Parathyroid adenoma (tissue), 2 donors: ENCODE data around the gene ZFHX2.
A peak's percentile ranks its signal among the peaks of the same experiment; 100 is the strongest.
"Not testable (repeated sequence)": the region's sequence is repeated elsewhere in the genome, so short reads cannot be mapped to it uniquely, and the experiment has no call there.

Experiments used
- H2AFZ ChIP-seq: fragments of 300-600 bp; sonication (generic); one replicate; pipeline ENCODE4 v1.7.0; 2017; ENCODE audit warnings: antibody characterized with exemption, mild to moderate bottlenecking
- H3K27ac ChIP-seq: fragments of 300-600 bp; sonication (generic); one replicate; pipeline ENCODE4 v1.7.0; 2017
- H3K27me3 ChIP-seq: fragments of 300-600 bp; sonication (generic); one replicate; pipeline ENCODE4 v1.7.0; 2017; ENCODE audit warnings: low read length; ENCODE audit not compliant: control insufficient read depth, insufficient read depth
- H3K36me3 ChIP-seq: fragments of 300-600 bp; sonication (generic); one replicate; pipeline ENCODE4 v1.7.0; 2017; ENCODE audit warnings: low read length; ENCODE audit not compliant: control insufficient read depth, insufficient read depth
- H3K4me1 ChIP-seq: fragments of 300-600 bp; sonication (generic); one replicate; pipeline ENCODE4 v1.7.0; 2017; ENCODE audit warnings: control low read depth
- H3K4me2 ChIP-seq: fragments of 300-600 bp; sonication (generic); one replicate; pipeline ENCODE4 v1.7.0; 2017; ENCODE audit warnings: low read length
- H3K4me3 ChIP-seq: fragments of 300-600 bp; sonication (generic); one replicate; pipeline ENCODE4 v1.7.0; 2017; ENCODE audit warnings: low read depth, low read length
- H3K79me2 ChIP-seq: fragments of 300-600 bp; sonication (generic); one replicate; pipeline ENCODE4 v1.7.0; 2017; ENCODE audit warnings: control low read depth
- H3K9ac ChIP-seq: fragments of 300-600 bp; sonication (generic); one replicate; pipeline ENCODE4 v1.7.0; 2017; ENCODE audit warnings: mild to moderate bottlenecking
- H3K9me3 ChIP-seq: fragments of 300-600 bp; sonication (generic); one replicate; pipeline ENCODE4 v1.7.0; 2017; ENCODE audit warnings: low read length; ENCODE audit not compliant: control insufficient read depth
- TF ChIP-seq, protein P1 (sequence below): fragments of 300-600 bp; sonication (generic); IDR thresholded peaks from one replicate; pipeline ENCODE4 v1.7.0; 2017; ENCODE audit warnings: antibody characterized with exemption, mild to moderate bottlenecking
- donor health status: primary hyperparathyroidism.

ZFHX2 gene

DNA sequence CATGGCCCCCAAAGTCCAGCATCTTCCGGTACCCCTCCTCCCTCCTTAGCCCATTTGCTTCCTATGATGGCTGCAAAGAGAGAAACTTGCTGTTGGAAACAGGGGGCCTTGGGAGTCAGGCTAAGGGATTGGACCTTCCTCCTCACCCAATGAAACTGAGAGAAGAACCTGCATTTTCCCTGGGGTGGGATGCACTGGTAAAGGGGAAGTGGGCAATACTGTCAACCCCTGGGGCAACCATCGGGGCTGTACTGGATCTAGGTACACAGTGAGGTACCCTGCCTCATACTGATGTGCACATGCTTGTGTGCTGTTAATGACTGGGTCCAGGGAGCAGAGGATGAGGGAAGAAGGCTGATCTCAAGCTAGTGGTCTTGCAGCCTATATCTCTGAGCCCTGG, 38.0 kb upstream of the ZFHX2 start:
- Histone ChIP-seq H3K4me3 (no peak overlapping the region), H3K4me2 (no peak overlapping the region), H3K9me3 (no peaks in the 10 kb centered on the region), H3K27me3 (no peaks in the 10 kb centered on the region), H3K79me2 (no peaks in the 10 kb centered on the region), H3K36me3 (no peaks in the 10 kb centered on the region), H3K4me1 (peaks cover 7% of the 10 kb centered on the region), H2AFZ (peak overlapping the region; percentile 83), H3K27ac (no peak overlapping the region), H3K9ac (no peak overlapping the region)
- TF ChIP-seq, protein P1, sequence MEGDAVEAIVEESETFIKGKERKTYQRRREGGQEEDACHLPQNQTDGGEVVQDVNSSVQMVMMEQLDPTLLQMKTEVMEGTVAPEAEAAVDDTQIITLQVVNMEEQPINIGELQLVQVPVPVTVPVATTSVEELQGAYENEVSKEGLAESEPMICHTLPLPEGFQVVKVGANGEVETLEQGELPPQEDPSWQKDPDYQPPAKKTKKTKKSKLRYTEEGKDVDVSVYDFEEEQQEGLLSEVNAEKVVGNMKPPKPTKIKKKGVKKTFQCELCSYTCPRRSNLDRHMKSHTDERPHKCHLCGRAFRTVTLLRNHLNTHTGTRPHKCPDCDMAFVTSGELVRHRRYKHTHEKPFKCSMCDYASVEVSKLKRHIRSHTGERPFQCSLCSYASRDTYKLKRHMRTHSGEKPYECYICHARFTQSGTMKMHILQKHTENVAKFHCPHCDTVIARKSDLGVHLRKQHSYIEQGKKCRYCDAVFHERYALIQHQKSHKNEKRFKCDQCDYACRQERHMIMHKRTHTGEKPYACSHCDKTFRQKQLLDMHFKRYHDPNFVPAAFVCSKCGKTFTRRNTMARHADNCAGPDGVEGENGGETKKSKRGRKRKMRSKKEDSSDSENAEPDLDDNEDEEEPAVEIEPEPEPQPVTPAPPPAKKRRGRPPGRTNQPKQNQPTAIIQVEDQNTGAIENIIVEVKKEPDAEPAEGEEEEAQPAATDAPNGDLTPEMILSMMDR: no peak

DNA sequence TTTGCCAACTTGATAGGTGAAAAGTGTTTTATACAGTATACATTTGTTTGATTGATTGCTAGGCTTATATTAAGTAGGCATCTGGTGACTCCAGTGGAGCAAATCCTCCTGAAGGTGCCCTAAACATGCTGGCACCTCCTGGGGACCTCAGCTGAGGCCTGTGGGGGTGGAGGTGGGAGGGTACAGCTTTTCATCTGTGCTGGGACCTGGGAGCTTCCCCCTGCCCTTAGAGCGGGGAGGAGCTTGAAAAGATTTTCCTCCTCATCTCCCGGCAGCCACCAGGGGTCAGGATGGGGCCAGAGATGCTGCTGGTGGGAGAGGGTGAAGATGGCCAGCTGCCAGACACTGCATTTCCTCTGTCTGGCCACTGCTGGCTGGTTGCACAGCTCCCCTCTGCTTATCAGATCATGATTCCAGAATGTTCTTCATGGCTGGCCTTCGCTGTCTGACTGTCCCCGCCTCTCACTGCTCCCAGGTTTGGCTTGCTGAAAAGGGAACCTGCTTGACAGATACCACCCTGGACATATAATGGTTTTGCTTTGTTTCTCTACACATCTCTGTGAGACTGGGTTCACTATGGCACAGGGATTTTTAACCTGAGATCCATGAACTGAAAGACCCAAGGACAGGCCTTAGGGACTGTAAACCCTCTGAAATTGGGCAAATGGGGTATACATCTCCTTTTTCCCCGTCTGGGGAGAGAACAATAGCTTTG, 37.5 kb upstream of the ZFHX2 start:
- Histone ChIP-seq H3K9me3 (no peaks in the 10 kb centered on the region), H3K4me3 (no peak overlapping the region), H3K9ac (no peak overlapping the region), H3K36me3 (no peaks in the 10 kb centered on the region), H3K27me3 (no peaks in the 10 kb centered on the region), H3K4me2 (no peak overlapping the region), H3K79me2 (no peaks in the 10 kb centered on the region), H3K27ac (no peak overlapping the region), H2AFZ (peak overlapping the region; percentile 83), H3K4me1 (peaks cover 7% of the 10 kb centered on the region)
- TF ChIP-seq, protein P1: peak; percentile 88

DNA sequence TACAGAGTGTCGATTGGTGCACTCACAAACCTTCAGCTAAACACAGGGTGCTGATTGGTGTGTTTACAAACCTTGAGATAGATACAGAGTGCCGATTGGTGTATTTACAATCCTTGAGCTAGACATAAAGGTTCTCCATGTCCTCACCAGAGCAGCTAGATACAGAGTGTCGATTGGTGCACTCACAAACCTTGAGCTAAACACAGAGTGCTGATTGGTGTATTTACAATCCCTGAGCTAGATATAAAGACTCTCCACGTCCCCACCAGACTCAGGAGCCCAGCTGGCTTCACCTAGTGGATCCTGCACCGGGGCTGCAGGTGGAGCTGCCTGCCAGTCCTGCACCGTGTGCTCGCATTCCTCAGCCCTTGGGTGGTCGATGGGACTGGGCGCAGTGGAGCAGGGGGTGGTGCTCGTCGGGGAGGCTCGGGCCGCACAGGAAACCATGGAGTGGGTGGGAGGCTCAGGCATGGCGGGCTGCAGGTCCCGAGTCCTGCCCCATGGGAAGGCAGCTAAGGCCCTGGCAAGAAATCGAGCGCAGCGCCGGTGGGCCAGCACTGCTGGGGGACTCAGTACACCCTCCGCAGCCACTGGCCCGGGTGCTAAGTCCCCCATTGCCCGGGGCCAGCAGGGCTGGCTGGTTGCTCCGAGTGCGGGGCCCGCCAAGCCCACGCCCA, 33.1 kb upstream of the ZFHX2 start:
- not testable (repeated sequence) for H3K9ac ChIP-seq, H3K4me1 ChIP-seq, H3K4me3 ChIP-seq, H3K79me2 ChIP-seq, H3K27ac ChIP-seq, H2AFZ ChIP-seq, H3K27me3 ChIP-seq, H3K4me2 ChIP-seq, H3K36me3 ChIP-seq, H3K9me3 ChIP-seq

DNA sequence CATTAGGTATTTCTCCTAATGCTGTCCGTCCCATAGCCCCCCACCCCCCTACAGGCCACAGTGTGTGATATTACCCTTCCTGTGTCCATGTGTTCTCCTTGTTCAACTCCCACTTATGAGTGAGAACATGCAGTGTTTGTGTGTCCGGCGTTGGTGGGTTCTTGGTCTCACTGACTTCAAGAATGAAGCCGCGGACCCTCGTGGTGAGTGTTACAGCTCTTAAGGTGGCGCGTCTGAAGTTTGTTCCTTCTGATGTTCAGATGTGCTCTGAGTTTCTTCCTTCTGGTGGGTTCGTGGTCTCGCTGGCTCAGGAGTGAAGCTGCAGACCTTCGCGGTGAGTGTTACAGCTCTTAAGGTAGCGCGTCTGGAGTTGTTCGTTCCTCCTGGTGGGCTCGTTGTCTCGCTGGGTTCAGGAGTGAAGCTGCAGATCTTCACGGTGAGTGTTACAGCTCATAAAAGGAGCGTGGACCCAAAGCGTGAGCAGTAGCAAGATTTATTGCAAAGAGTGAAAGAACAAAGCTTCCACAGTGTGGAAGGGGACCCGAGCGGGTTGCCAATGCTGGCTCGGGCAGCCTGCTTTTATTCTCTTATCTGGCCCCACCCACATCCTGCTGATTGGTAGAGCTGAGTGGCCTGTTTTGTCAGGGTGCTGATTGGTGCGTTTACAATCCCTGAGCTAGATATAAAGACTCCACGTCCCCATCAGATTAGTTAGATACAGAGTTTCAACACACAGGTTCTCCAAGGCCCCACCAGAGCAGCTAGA, 32.4 kb upstream of the ZFHX2 start:
- H3K9me3 ChIP-seq, H2AFZ ChIP-seq, H3K27me3 ChIP-seq, H3K4me2 ChIP-seq, H3K36me3 ChIP-seq, H3K27ac ChIP-seq, H3K4me3 ChIP-seq, H3K79me2 ChIP-seq, H3K4me1 ChIP-seq, H3K9ac ChIP-seq: not testable (repeated sequence)

DNA sequence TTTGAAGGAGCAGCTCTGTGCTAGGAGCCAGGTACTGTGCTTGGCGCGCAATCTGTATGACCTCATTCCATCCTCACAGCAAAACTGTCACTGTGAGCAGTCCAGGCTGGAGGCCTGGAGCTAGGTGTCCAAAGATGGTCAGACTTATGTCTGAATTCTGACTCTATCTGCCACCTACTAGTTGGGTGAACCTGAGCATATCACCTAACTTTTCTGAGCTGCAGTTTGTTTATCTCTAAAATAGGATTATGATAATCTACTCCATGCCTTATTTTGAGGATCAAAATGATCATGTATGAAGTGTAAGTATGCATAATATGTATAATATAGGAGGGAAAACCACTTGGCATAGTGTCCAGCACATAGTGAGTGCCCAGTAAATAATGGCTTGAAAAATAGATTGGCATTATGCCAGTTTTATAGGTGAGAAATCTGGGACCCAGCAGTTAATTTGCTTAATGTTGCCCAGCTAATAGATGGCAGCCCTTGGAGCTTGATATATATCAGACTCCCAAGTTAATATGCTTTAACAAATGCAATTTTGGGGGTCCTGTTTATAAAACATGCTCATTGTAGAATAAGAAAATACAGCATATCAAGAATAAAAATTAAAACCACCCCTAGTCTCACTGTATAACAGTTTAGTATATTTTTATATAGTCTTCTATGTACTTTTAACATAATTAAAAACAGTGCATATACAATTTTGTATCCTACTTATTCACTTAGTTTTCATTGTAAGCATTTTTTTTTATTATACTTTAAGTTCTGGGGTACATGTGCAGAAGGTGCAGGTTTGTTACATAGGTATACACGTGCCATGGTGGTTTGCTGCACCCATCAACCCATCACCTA, 31.6 kb upstream of the ZFHX2 start:
- H3K36me3 ChIP-seq: no peaks in the 10 kb centered on the region
- no peak overlapping the region for H3K9ac ChIP-seq
- no peak overlapping the region for H3K4me2 ChIP-seq
- peaks cover 4% of the 10 kb centered on the region for H3K4me1 ChIP-seq
- H3K4me3 ChIP-seq: no peak overlapping the region
- H2AFZ ChIP-seq: no peak overlapping the region
- no peaks in the 10 kb centered on the region for H3K9me3 ChIP-seq
- TF ChIP-seq, protein P1: no peak
- H3K27ac ChIP-seq: no peak overlapping the region
- H3K79me2 ChIP-seq: no peaks in the 10 kb centered on the region
- no peaks in the 10 kb centered on the region for H3K27me3 ChIP-seq
